Panc1 (cell line): ENCODE data around the gene TINAG. TPM values are rescaled to one million over a fixed set of nuclear protein-coding genes. Genes with fewer than 3 reads are reported as not detected.
"Not testable (repeated sequence)": the region's sequence is repeated elsewhere in the genome, so short reads cannot be mapped to it uniquely, and the experiment has no call there.

ENCODE experiments used
- ATAC-seq: fragments of 200-7000 bp; cut with Tn5 transposase; 2 replicates; pipeline ENCODE4 v1.9.1; 2020; ENCODE audit warnings: mild to moderate bottlenecking, moderate library complexity
- BruUV-seq: library from RNA; stranded (reverse); fragments of 400-500 nt; replicated peaks from 2 replicates; lab custom pipeline; 2021; lab: Mats Ljungman, UMichigan
- CTCF ChIA-PET: fragments of 300-600 bp; sonication (Branson Sonifier 250); formaldehyde crosslinking; loops from one replicate; lab custom pipeline; 2022; ENCODE audit warnings: antibody characterized with exemption; lab: Charles Lee
- POLR2A ChIA-PET: fragments of 300-600 bp; sonication (Branson Sonifier 250); formaldehyde crosslinking; loops from one replicate; lab custom pipeline; 2022; ENCODE audit warnings: antibody characterized with exemption; lab: Charles Lee
- DNase-seq: peaks from one replicate; pipeline ENCODE4 v3.0.0-alpha.2; 2010; ENCODE audit warnings: low read depth, low spot score
- H3K27ac ChIP-seq: 2 replicates; pipeline ENCODE4 v1.5.1; 2011; ENCODE audit warnings: mild to moderate bottlenecking, low read length, inconsistent platforms
- H3K27me3 ChIP-seq: fragments of 200-500 bp; sonication (Bioruptor generic); 2 replicates; pipeline ENCODE4 v1.6.0; 2014; ENCODE audit warnings: low read length, inconsistent platforms; ENCODE audit not compliant: control insufficient read depth, insufficient read depth
- H3K36me3 ChIP-seq: fragments of 200-500 bp; sonication (Bioruptor generic); 2 replicates; pipeline ENCODE4 v1.5.1; 2014; ENCODE audit warnings: inconsistent platforms, mild to moderate bottlenecking, low read length, moderate library complexity; ENCODE audit not compliant: control insufficient read depth, insufficient read depth
- H3K4me1 ChIP-seq: 2 replicates; pipeline ENCODE4 v1.5.1; 2011; ENCODE audit warnings: inconsistent platforms, mild to moderate bottlenecking, low read length, moderate library complexity; ENCODE audit not compliant: control insufficient read depth, insufficient read depth
- H3K4me3 ChIP-seq, 2 experiments: 2 replicates each; pipeline ENCODE4 v1.5.1; 2011 to 2012; ENCODE audit warnings: low read depth in 2 of 2, low read length in 2 of 2, mild to moderate bottlenecking in 2 of 2, inconsistent platforms in 1 of 2, moderate library complexity in 1 of 2
- H3K9me3 ChIP-seq: fragments of 200-500 bp; sonication (Bioruptor generic); 2 replicates; pipeline ENCODE4 v1.5.1; 2014; ENCODE audit warnings: low read depth, mild to moderate bottlenecking, inconsistent platforms, low read length, moderate library complexity; ENCODE audit not compliant: control insufficient read depth, insufficient read depth
- CTCF ChIP-seq: fragments of 450-650 bp; IDR thresholded peaks from 2 replicates; pipeline ENCODE4 v1.5.1; 2017; ENCODE audit warnings: mild to moderate bottlenecking
- POLR2AphosphoS5 ChIP-seq: IDR thresholded peaks from 2 replicates; pipeline ENCODE4 v1.6.1; 2012; ENCODE audit warnings: mild to moderate bottlenecking, low read depth, low read length, moderate library complexity
- REST ChIP-seq, 2 experiments: IDR thresholded peaks; 2 replicates each; pipeline ENCODE4 v1.6.1; 2011 to 2012; ENCODE audit warnings: low read depth in 2 of 2, control low read depth in 1 of 2, low read length in 1 of 2, mild to moderate bottlenecking in 1 of 2, moderate library complexity in 1 of 2; ENCODE audit not compliant: insufficient read depth in 1 of 2
- SIN3A ChIP-seq: IDR thresholded peaks from 2 replicates; pipeline ENCODE4 v1.6.1; 2012; ENCODE audit warnings: low read depth, mild to moderate bottlenecking, low read length, moderate library complexity, borderline replicate concordance; ENCODE audit not compliant: insufficient read depth
- TCF7L2 ChIP-seq: IDR thresholded peaks from 2 replicates; pipeline ENCODE4 v1.6.1; 2011; ENCODE audit warnings: mild to moderate bottlenecking, low read depth, low read length, inconsistent platforms
- in situ Hi-C: cut with HindIII; loops from 2 replicates; pipeline ENCODE4 v1.10.0; 2016; ENCODE audit warnings: low sequenced_read_pairs, low pct_unique_long_range_greater_than_20kb
- intact Hi-C: fragments of 100-400 bp; cut with micrococcal nuclease; formaldehyde crosslinking; loops from one replicate; pipeline ENCODE4 v1.10.0; 2022; ENCODE audit not compliant: unreplicated experiment
- total RNA-seq: library from RNA; stranded (reverse); gene quantifications from one replicate; pipeline ENCODE4 v1.2.1, GENCODE V29; 2021; ENCODE audit not compliant: unreplicated experiment

TINAG gene
- total RNA-seq, 1 experiment from 2014 or later = not detected

GRCh38 chr6:54320871-54321270, 12.6 kb downstream of the TINAG start:
- no peak overlapping the region for H3K27ac ChIP-seq
- H3K36me3 ChIP-seq = no peaks in the 10 kb centered on the region
- no peaks in the 10 kb centered on the region for H3K27me3 ChIP-seq
- no peak overlapping the region for H3K4me3 ChIP-seq
- no peak for TF ChIP-seq REST (IDR thresholded peaks at IDR 0.05; ENCODE audit: insufficient read depth in 1 of 2, low read depth in 2 of 2, low read length in 1 of 2)
- no peak for TF ChIP-seq SIN3A
- H3K9me3 ChIP-seq = no peaks in the 10 kb centered on the region
- no peaks in the 10 kb centered on the region for H3K4me1 ChIP-seq
- ATAC-seq (no peak), DNase-seq (no peak)
- CTCF ChIA-PET = no interaction called here
- no TSS peak for BruUV-seq
- intact Hi-C loops (no loop called here), in situ Hi-C loops (no loop called here)
- POLR2A ChIA-PET = no interaction called here

- H3K36me3 ChIP-seq = no peaks in the 10 kb centered on the region
- H3K27me3 ChIP-seq = no peaks in the 10 kb centered on the region
- H3K9me3 ChIP-seq = no peaks in the 10 kb centered on the region
- ATAC-seq = no peak
- BruUV-seq = no TSS peak
- DNase-seq = no peak
- H3K4me1 ChIP-seq = no peaks in the 10 kb centered on the region
- intact Hi-C loops (no loop called here), in situ Hi-C loops (no loop called here)
- no peak overlapping the region for H3K27ac ChIP-seq
- CTCF ChIA-PET = no interaction called here
- TF ChIP-seq REST (IDR thresholded peaks at IDR 0.05; ENCODE audit: insufficient read depth in 1 of 2, low read depth in 2 of 2, low read length in 1 of 2) (no peak), CTCF (no peak), SIN3A (no peak), TCF7L2 (no peak), POLR2AphosphoS5 (no peak)
- H3K4me3 ChIP-seq = no peak overlapping the region
- POLR2A ChIA-PET = no interaction called here
These were observed 19.4 kb downstream of the TINAG start for GRCh38 chr6:54327631-54328030.

GRCh38 chr6:54331571-54331970, 23.3 kb downstream of the TINAG start:
- H3K36me3 ChIP-seq, in situ Hi-C loops, DNase-seq, H3K9me3 ChIP-seq, POLR2A ChIA-PET, BruUV-seq, CTCF ChIA-PET, H3K4me1 ChIP-seq, H3K27ac ChIP-seq, intact Hi-C loops, H3K27me3 ChIP-seq, H3K4me3 ChIP-seq, ATAC-seq: not testable (repeated sequence)
